WI38 (cell line): ENCODE data around the gene GIT2.
"Not testable (repeated sequence)": the region's sequence is repeated elsewhere in the genome, so short reads cannot be mapped to it uniquely, and the experiment has no call there.

Experiments
- H3K4me3 ChIP-seq: 2 replicates; pipeline ENCODE4 v1.5.1; 2011; ENCODE audit warnings: low read depth, mild to moderate bottlenecking, control low read depth, low read length
- TF ChIP-seq, protein P1 (sequence below): IDR thresholded peaks from 2 replicates; pipeline ENCODE4 v1.5.1; 2012; ENCODE audit warnings: low read depth, mild to moderate bottlenecking, control low read depth, low read length

The GIT2 gene

DNA sequence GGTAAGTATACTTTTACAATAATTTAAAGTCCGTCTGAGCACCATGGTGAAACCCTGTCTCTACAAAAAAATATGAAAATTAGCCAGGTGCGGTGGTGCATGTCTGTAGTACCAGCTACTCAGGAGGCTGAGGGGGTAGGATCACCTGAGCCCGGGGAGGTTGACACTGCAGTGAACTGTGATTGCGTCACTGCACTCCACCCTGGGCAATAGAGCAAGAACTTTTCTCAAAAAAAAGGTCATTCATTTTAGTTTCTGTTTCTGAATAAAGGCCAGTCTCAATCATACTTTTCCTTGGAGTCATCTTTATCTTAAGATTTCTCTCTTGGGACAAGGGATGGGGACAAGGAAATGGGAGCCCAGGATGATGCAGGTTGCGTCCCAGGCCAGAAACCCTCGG, 16.0 kb upstream of the GIT2 start:
- no peak overlapping the region for H3K4me3 ChIP-seq
- TF ChIP-seq, protein P1, sequence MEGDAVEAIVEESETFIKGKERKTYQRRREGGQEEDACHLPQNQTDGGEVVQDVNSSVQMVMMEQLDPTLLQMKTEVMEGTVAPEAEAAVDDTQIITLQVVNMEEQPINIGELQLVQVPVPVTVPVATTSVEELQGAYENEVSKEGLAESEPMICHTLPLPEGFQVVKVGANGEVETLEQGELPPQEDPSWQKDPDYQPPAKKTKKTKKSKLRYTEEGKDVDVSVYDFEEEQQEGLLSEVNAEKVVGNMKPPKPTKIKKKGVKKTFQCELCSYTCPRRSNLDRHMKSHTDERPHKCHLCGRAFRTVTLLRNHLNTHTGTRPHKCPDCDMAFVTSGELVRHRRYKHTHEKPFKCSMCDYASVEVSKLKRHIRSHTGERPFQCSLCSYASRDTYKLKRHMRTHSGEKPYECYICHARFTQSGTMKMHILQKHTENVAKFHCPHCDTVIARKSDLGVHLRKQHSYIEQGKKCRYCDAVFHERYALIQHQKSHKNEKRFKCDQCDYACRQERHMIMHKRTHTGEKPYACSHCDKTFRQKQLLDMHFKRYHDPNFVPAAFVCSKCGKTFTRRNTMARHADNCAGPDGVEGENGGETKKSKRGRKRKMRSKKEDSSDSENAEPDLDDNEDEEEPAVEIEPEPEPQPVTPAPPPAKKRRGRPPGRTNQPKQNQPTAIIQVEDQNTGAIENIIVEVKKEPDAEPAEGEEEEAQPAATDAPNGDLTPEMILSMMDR: no peak

DNA sequence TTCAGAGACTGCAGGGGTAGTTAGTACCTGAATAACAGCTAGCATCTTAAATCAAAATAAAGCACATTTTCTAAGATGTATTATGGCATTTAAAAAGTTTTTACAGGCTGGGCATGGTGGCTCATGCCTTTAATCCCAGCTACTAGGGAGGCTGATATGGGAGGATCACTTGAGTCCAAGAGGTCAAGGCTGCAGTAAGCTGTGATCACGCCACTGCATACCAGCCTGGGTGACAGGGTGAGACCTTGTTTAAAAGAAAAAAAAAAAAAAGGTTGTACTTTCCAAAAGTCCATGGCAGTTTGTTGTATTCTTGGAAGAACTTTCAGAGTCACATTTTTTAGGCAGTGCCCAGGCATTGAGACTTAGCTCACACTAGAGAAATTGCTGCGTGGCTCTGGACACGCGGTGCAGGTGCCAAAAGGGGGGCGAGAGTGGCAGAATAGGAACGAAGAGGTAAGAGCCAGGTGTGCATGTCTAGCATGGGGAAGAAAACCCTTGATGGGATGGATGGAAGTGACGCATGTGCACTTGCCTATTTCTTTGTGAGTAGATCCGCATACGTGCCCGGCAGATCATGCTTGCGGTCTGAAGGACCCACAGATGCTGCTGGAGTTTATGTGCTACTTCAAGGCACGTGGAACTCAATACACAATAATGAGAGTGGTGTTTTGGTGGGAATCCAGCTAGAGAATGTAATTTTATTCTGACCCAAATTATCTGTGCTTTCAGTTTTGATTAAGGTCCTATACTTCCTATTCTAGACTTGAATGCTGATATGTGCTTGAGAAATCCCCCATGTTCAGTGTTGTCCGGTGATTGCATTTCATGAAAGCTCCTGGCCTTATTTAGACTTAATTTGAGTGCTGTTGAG, 14.9 kb upstream of the GIT2 start:
- H3K4me3 ChIP-seq: no peak overlapping the region
- TF ChIP-seq, protein P1: no peak

DNA sequence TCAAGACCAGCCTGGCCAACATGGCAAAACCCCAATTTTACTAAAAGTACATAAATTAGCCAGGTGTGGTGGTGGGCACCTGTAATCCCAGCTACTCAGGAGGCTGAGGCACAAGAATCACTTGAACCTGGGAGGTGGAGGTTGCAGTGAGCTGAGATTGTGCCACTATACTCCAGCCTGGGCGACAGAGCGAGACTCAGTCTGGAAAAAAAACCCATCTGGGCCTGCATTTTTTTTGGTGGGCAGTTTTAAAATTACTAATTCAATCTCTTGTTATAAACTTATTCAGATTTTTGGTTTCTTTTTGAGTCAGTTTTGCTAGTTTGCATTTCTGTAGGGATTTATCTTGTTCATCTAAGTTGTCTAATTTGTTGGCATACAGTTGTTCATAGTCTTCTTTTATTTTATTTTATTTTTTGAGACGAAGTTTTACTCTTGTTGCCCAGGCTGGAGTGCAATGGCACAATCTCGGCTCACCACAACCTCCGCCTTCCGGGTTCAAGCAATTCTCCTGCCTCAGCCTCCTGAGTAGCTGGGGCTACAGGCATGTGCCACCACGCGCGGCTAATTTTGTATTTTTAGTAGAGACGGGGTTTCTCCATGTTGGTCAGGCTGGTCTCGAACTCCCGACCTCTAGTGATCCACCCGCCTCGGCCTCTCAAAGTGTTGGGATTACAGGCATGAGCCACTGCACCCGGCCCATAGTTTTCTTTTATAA, 12.7 kb upstream of the GIT2 start:
- not testable (repeated sequence) for H3K4me3 ChIP-seq

DNA sequence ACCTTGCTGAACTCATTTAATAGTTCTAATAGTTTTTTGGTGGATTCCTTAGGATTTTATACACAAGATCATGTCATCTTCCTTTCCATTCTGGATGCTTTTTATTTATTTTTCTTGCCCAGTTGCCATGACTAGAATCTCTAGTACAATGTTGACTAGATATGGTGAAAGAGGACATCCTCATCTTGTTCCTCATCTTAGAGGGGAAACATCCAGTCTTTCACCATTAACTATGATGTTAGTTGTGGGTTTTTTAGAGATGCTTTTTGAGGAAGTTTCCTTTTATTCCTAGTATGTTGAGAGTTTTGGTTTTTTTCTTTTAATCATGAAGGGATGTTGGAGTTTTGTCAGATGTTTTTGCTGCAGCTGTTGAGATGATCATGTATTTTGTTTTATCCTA, 11.7 kb upstream of the GIT2 start:
- no peak overlapping the region for H3K4me3 ChIP-seq
- TF ChIP-seq, protein P1: no peak

DNA sequence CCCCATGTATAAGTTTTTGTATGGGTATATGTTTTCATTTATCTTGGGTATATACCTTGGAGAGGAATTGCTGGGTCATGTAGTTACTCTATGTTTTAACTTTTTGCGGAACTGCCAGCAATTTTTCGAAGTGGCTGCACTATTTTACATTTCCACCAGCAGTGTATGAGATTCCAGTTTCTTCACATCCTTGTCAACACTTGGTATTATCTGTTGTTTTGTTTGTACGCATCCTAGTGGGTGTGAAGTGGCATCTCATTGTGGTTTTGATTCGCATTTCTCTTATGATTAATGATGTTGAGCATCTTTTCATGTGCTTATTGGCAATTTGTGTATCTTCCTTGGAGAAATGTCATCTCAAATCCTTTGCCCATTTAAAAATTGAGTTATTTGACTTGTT, 9.9 kb upstream of the GIT2 start:
- TF ChIP-seq, protein P1: no peak
- no peak overlapping the region for H3K4me3 ChIP-seq

DNA sequence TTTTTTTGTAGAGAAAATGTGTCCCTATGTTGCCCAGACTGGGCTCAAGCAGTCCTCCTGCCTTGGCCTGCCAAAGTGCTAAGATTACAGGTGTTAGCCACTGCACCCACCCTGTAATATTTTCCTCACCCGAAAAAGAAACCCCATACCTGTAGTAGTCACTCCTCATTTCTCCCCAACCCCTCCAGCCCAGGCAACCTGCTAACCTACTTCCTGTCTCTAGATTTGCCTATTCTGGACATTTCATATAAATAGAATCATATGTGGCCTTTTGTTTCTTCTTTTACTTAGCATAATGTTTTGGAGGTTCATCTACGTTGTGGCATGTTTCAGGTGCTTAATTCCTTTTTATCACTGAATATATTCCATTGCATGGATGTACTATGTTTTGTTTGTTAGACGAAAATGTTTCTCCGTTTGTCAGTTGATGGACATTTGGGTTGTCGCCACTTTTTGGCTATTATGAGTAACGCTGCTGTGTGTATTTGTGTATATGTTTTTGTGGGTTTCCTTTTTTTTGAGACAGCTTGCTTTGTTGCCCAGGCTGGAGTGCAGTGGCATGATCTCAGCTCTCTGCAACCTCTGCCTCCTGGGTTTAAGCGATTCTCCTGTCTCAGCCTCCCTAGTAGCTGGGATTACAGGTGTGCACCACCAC, 9.3 kb upstream of the GIT2 start:
- TF ChIP-seq, protein P1: no peak
- no peak overlapping the region for H3K4me3 ChIP-seq

DNA sequence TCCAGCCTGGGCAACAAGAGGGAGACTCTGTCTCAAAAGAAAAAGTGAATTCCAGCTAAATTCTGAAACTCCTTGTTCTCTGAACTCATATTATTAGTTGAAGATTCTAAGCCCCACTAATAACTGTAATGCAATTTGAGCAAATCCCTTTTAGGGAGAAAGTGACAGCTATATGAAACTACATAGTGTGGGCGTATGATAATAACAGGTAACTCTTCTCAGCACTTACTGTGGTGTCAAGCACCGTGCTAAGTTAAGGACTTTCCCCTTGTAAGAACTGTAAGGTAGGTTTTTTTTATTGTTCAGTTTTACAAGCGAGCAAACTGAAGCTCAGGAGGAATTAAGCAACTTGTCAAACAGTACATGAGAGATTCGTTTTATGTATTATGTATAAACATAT, 8.4 kb upstream of the GIT2 start:
- TF ChIP-seq, protein P1: no peak
- no peak overlapping the region for H3K4me3 ChIP-seq
